DMS153 (cell line): ENCODE measurements around the gene PPP4C.
"Not testable (repeated sequence)": the region's sequence is repeated elsewhere in the genome, so short reads cannot be mapped to it uniquely, and the experiment has no call there.

Experiments
- DNase-seq: peaks from one replicate; lab custom pipeline; 2025; lab: John Stamatoyannopoulos, UW

PPP4C gene

DNA sequence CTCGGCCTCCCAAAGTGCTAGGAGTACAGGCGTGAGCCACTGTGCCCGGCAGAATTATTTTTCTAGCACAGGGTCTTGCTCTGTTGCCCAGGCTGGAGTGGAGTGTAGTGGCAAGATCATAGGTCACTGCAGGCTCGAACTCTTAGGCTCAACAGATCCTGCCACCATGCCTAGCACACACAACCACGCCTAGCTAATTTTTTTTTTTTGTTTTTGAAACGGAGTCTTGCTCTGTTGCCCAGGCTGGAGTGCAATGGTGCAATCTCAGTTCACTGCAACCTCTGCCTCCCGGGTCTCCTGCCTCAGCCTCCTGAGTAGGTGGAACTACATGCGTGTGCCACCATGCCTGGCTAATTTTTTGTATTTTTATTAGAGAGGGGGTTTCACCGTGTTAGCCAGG lies 49.9 kb downstream of the PPP4C start:
- DNase-seq: not testable (repeated sequence)

DNA sequence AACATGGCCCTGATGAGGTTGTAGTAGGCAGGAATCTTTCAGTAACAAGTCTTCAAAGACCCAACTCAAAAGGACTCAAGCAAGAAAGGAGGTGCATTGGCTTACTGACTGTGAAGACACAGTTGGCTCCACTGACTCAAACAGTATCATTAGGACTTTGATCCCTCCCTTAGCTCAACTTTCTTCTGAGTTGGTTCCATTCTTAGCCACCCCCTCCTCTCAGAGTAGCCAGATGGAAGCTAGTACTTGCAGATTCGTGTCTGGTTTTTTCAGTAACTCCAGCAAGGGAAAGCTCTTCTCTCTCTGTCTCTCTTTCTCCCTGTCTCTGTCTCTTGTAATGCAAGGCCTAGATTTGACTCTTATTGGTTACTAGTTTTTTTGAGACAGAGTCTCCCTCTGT lies 52.2 kb downstream of the PPP4C start:
- DNase-seq: no peak

GRCh38 chr16:30131869-30132475 lies 56.2 kb downstream of the PPP4C start:
- DNase-seq: peak; percentile 93

DNA sequence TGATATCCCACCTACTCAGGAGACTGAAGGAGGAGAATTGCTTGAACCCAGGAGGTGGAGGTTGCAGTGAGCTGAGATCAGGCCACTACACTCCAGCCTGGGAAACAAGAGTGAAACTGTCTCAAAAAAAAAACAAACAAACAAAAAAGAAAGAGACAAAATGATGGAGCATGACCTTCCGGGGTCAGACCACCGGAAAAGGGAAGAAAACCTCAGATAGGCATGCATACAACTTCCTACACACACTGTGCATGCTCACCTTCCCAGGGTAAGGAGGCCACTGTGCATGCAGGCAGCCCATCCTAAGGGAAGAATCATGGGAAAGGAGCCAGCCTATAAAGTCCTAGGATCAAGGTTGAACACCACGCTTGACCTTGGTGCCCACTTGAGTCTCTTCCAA lies 56.8 kb downstream of the PPP4C start:
- DNase-seq: no peak
